ENCODE data around the gene CLASP1. TPM values are rescaled to one million over a fixed set of nuclear protein-coding genes. Genes with fewer than 3 reads are reported as not detected.

CLASP1 gene
- total and polyA plus RNA-seq, 2 of the 8 experiments (the other 6 are each of a cell fraction or from before 2014, with no cell fraction given) = 7.3 to 53.9 TPM

- CTCF ChIA-PET (ENCODE audit: partially characterized antibody) = no interaction called here
These were observed 250.4 kb downstream of the CLASP1 start for GRCh38 chr2:121398853-121399252.

More at GRCh38 chr2:121398853-121399252, 250.4 kb downstream of the CLASP1 start:
- Histone ChIP-seq H3K4me3 (ENCODE audit: extremely low read depth in 1 of 4, insufficient read depth in 2 of 4, low read depth in 3 of 4, low read length in 4 of 4) (no peak overlapping the region), H3K9ac (replicated peaks in 1 of 4; ENCODE audit: extremely low read depth in 1 of 4, low read depth in 3 of 4, low read length in 3 of 4) (no peak overlapping the region), H2BK12ac (ENCODE audit: low read depth, low read length) (no peak overlapping the region), H2BK120ac (replicated peaks; ENCODE audit: low read depth, low read length) (no peak overlapping the region), H3K36me3 (ENCODE audit: control insufficient read depth in 2 of 4, insufficient read depth in 4 of 4, low read length in 3 of 4) (peaks cover 3 to 38% (median 19%) of the 10 kb centered on the region in 4 experiments; a peak in 7 of 8 replicates), H2AFZ (ENCODE audit: low read length) (no peak overlapping the region), H3K79me2 (ENCODE audit: control insufficient read depth in 1 of 2, insufficient read depth in 2 of 2, low read length in 2 of 2) (no peaks in the 10 kb centered on the region), H3K27me3 (replicated peaks in 1 of 4; ENCODE audit: control insufficient read depth in 3 of 4, extremely low read depth in 1 of 4, insufficient read depth in 3 of 4, low read length in 3 of 4) (no peaks in the 10 kb centered on the region), H2BK5ac (ENCODE audit: low read depth, low read length) (no peak overlapping the region), H3K14ac (ENCODE audit: insufficient read length) (no peak overlapping the region), H3K79me1 (ENCODE audit: low read depth, low read length) (no peaks in the 10 kb centered on the region), H2BK20ac (ENCODE audit: low read length) (no peak overlapping the region), H3K18ac (ENCODE audit: extremely low read depth, low read length) (no peak overlapping the region), H4K5ac (ENCODE audit: insufficient read length, low read depth, low read length) (no peak overlapping the region), H2BK15ac (ENCODE audit: low read length) (no peak overlapping the region), H4K91ac (replicated peaks; ENCODE audit: insufficient read length, low read length) (no peak overlapping the region), H3K27ac (ENCODE audit: low read depth, low read length) (no peak overlapping the region), H4K20me1 (replicated peaks in 1 of 2; ENCODE audit: control insufficient read depth in 1 of 2, insufficient read depth in 2 of 2, low read length in 2 of 2) (no peaks in the 10 kb centered on the region), H2AK5ac (ENCODE audit: low read depth, low read length) (no peak overlapping the region), H4K8ac (ENCODE audit: extremely low read depth, insufficient read depth, low read length) (no peak overlapping the region), H3K23me2 (ENCODE audit: low read depth, low read length) (no peaks in the 10 kb centered on the region), H3K4ac (replicated peaks; ENCODE audit: insufficient read length, low read depth, low read length) (no peak overlapping the region), H3K9me3 (ENCODE audit: insufficient read depth in 2 of 2, low read depth in 1 of 2, low read length in 1 of 2) (no peaks in the 10 kb centered on the region), H3K56ac (replicated peaks; ENCODE audit: insufficient read length, low read depth, low read length) (no peak overlapping the region), H3K4me1 (replicated peaks in 1 of 4; ENCODE audit: control insufficient read depth in 3 of 4, insufficient read depth in 4 of 4, low read length in 3 of 4) (no peaks in the 10 kb centered on the region), H3K4me2 (ENCODE audit: insufficient read depth in 1 of 2, low read depth in 2 of 2, low read length in 2 of 2) (no peak overlapping the region), H3K23ac (ENCODE audit: insufficient read length) (no peak overlapping the region)
- no peak for DNase-seq (ENCODE audit: low read depth in 1 of 2, low spot score in 2 of 2)
- POLR2A ChIA-PET (ENCODE audit: partially characterized antibody) = interaction anchor here (0.6 kb wide), 1 partner anchor 131 kb away, joined by 3 read pairs; no protein-coding TSS in a partner anchor
- no peak for FAIRE-seq
- TF ChIP-seq JUND (IDR thresholded peaks at IDR 0.05; ENCODE audit: low read length) (no peak), GABPA (IDR thresholded peaks at IDR 0.05; ENCODE audit: borderline replicate concordance, insufficient read depth, low read length) (no peak), CTCF (IDR thresholded peaks at IDR 0.05; ENCODE audit: control extremely low read depth in 1 of 3, insufficient read depth in 1 of 3, low read depth in 1 of 3, low read length in 3 of 3) (no peak), RFX5 (IDR thresholded peaks at IDR 0.05; ENCODE audit: borderline replicate concordance, low read depth, low read length) (no peak), SP4 (IDR thresholded peaks at IDR 0.05; ENCODE audit: low read length) (no peak), CBX5 (IDR thresholded peaks at IDR 0.05; ENCODE audit: low read depth, low read length) (no peak)
- 78% methylated on average over 3 of the region's 3 CpGs; no CpG with 5 or more reads in 1 of the 2 experiments for WGBS, 2 experiments (ENCODE audit: extremely low coverage in 1 of 2, insufficient coverage in 1 of 2, insufficient read length in 1 of 2, insufficient replicate concordance in 2 of 2, low coverage in 1 of 2, low lambda C conversion rate in 2 of 2, missing lambda C conversion rate in 1 of 2)

All from H1 (cell line).